Left lung (tissue), 10 donors: ENCODE measurements around the gene DDHD1. TPM values are rescaled to one million over a fixed set of nuclear protein-coding genes. Genes with fewer than 3 reads are reported as not detected.

ENCODE experiments used
- ATAC-seq: fragments of 200-7000 bp; cut with Tn5 transposase; one replicate; pipeline ENCODE4 v1.9.1; 2020; ENCODE audit warnings: moderate library complexity
- DNase-seq, 4 donors: peaks; one replicate each; pipeline ENCODE4 v3.0.0-alpha.2; 2013 to 2020
- H3K27ac ChIP-seq, 2 donors: fragments of 200-600 bp; sonication (generic) in 1 of 2; one replicate each; pipeline versions ENCODE4 v1.5.0 to v1.8.0; 2020 to 2021
- H3K27me3 ChIP-seq, 2 donors: fragments of 200-600 bp; sonication (generic) in 1 of 2; one replicate each; pipeline versions ENCODE4 v1.5.0 to v1.8.0; 2020 to 2021
- H3K36me3 ChIP-seq, 2 donors: fragments of 200-600 bp; sonication (generic) in 1 of 2; one replicate each; pipeline versions ENCODE4 v1.5.0 to v1.8.0; 2020 to 2021
- H3K4me1 ChIP-seq, 2 donors: fragments of 200-600 bp; one replicate each; pipeline ENCODE4 v1.8.0; 2021
- H3K4me3 ChIP-seq, 2 donors: fragments of 200-600 bp; sonication (generic) in 1 of 2; one replicate each; pipeline versions ENCODE4 v1.5.0 to v1.8.0; 2020 to 2021; ENCODE audit warnings: mild to moderate bottlenecking in 1 of 2
- H3K9me3 ChIP-seq, 2 donors: fragments of 200-600 bp; sonication (generic) in 1 of 2; one replicate each; pipeline versions ENCODE4 v1.5.0 to v1.8.0; 2020 to 2021
- intact Hi-C, 2 donors: fragments of 100-400 bp; cut with DNase I; formaldehyde crosslinking; loops; one replicate each; pipeline versions ENCODE4 v1.11.2 to v1.14.2; 2022
- polyA plus RNA-seq, 6 donors: library from polyadenylated mRNA; unstranded; fragments of 120-200 nt; gene quantifications; one replicate each; pipeline ENCODE4 v1.2.1, GENCODE V29; 2013; ENCODE audit not compliant: insufficient read length in 6 of 6
- total RNA-seq, 2 donors: library from RNA; stranded (reverse); fragmentation: NEBNext Ultra II Directional; extraction: Animal tissue kit (Norgen Biotek cat#: 25700); gene quantifications; one replicate each; pipeline ENCODE4 v1.2.1, GENCODE V29; 2021
- TF ChIP-seq, protein P1 (sequence below), 2 donors: fragments of 200-600 bp; sonication (generic) in 1 of 2; IDR thresholded peaks; one replicate each; pipeline versions ENCODE4 v1.5.0 to v1.8.0; 2021; ENCODE audit warnings: antibody characterized with exemption in 2 of 2
- donor health status: DM: no; HTN: yes; CAD: no.
- donor health status: DM: no; HTN: no; CAD: no.

Gene DDHD1
- total and polyA plus RNA-seq, 8 donors: 13.2 to 22.7 (median 21.1) TPM

DNA sequence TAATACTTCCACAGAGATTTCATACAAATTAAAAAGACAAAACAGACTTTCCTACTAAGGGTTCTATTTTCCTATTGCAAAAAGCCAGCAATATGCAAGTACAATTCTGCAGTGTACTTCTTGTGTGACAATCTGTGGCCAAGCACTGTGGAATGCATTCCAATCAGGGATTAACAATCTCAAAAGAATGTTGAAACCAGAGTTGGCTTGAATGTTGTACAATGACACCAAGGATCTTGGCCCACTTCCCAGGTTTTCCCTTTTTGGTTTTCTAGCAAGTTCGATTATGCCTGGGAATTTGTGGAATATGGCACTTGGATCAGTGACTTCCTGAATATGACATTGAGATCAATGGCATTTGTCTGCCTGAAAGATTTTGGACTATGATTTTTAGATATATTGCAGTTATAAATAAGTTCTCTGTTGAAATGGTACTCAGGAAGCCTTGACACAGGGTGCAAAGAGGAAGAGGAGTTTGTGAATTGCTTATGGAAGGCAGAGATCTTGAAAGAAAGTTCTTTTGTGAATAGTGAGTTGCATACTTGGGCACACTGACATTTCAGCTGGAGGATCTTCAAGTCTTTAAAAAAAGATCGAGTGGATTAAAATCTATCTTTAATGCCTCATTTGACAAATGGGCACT, 120.8 kb downstream of the DDHD1 start:
- intact Hi-C loops: no loop called here

DNA sequence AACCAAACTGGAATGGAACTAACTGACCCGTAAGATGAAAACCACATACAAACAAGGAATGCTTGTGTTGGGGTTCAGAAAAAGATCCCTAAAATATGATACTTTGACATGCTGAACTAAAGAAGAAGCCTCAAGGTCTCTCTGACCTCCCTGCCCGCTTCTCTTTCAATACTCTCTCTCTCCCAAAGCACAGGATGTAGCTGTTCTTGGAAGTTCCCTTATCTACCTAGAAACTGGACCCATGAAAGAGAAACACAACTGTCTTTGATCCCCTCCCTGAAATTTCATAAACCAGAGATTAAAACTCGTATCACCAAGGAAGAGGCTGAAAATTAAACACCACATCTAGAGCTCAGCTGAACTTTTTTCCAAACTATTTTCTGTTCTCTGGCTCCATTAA, 125.6 kb downstream of the DDHD1 start:
- DNase-seq (no peak), ATAC-seq (no peak)
- H3K4me3 ChIP-seq: no peak overlapping the region
- intact Hi-C loops: no loop called here
- no peak overlapping the region for H3K27ac ChIP-seq
- TF ChIP-seq, protein P1, sequence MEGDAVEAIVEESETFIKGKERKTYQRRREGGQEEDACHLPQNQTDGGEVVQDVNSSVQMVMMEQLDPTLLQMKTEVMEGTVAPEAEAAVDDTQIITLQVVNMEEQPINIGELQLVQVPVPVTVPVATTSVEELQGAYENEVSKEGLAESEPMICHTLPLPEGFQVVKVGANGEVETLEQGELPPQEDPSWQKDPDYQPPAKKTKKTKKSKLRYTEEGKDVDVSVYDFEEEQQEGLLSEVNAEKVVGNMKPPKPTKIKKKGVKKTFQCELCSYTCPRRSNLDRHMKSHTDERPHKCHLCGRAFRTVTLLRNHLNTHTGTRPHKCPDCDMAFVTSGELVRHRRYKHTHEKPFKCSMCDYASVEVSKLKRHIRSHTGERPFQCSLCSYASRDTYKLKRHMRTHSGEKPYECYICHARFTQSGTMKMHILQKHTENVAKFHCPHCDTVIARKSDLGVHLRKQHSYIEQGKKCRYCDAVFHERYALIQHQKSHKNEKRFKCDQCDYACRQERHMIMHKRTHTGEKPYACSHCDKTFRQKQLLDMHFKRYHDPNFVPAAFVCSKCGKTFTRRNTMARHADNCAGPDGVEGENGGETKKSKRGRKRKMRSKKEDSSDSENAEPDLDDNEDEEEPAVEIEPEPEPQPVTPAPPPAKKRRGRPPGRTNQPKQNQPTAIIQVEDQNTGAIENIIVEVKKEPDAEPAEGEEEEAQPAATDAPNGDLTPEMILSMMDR (IDR thresholded peaks at IDR 0.05): no peak
- H3K27me3 ChIP-seq: no peaks in the 10 kb centered on the region
- no peaks in the 10 kb centered on the region for H3K9me3 ChIP-seq
- H3K36me3 ChIP-seq: no peaks in the 10 kb centered on the region
- no peaks in the 10 kb centered on the region for H3K4me1 ChIP-seq

More for the DNA sequence above, 120.8 kb downstream of the DDHD1 start:
- DNase-seq (peak in 2 of 4 donors; percentile 30 to 35), ATAC-seq (peak; percentile 49)
- TF ChIP-seq, protein P1 (IDR thresholded peaks at IDR 0.05): no peak
- Histone ChIP-seq H3K9me3 (no peaks in the 10 kb centered on the region), H3K27me3 (no peaks in the 10 kb centered on the region), H3K4me1 (no peaks in the 10 kb centered on the region), H3K27ac (peak overlapping the region in 1 of 2 donors; percentile 3), H3K4me3 (no peak overlapping the region), H3K36me3 (peaks cover 0 to 4% of the 10 kb centered on the region in 2 donors)

DNA sequence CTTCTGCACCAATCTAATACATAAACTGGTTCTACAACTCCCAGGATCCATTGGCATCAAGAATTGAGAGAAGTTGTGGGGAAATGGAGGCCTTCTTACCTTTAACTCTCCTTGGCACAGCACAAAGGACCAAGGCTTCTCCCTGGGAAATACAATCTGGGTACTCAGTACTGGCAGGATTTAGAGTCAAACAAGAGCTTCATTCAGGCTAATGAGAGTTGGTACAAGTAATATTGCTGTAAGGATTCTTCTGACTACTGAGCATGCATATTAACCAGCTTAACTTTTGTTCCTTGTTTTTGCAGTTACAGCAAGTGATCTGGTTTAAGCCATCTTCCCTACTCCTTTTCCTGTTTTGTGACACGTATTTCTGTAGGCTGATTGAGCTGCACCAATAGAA, 126.1 kb downstream of the DDHD1 start:
- ATAC-seq: no peak

DNA sequence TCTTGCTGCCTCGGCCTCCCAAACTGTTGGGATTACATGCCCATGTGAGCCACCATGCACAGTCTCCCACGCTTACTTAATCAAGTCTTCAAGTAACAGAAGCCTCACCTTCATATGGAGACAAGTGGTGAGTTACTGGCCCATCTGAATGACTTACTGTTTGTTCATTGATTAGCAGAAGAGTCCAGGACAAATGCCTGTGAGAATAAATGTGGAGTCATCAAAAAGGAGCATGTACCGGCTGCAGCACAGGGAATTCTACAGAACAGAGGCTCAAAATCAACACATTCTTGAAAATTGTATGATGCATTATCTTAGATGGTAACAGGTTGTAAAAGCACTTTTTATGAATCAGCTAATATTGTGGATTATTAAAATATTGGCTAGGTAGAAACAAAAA, 129.8 kb downstream of the DDHD1 start:
- Histone ChIP-seq H3K36me3 (no peaks in the 10 kb centered on the region), H3K4me1 (no peaks in the 10 kb centered on the region), H3K27ac (no peak overlapping the region), H3K27me3 (no peaks in the 10 kb centered on the region), H3K4me3 (no peak overlapping the region), H3K9me3 (no peaks in the 10 kb centered on the region)
- TF ChIP-seq, protein P1 (IDR thresholded peaks at IDR 0.05): no peak
- ATAC-seq: no peak
- no peak for DNase-seq
- intact Hi-C loops: no loop called here

More for the DNA sequence above, 126.1 kb downstream of the DDHD1 start:
- no peak for DNase-seq
- no peaks in the 10 kb centered on the region for H3K27me3 ChIP-seq
- no peak overlapping the region for H3K27ac ChIP-seq
- TF ChIP-seq, protein P1 (IDR thresholded peaks at IDR 0.05): no peak
- no peak overlapping the region for H3K4me3 ChIP-seq
- intact Hi-C loops: no loop called here
- H3K4me1 ChIP-seq: no peaks in the 10 kb centered on the region
- no peaks in the 10 kb centered on the region for H3K9me3 ChIP-seq
- no peaks in the 10 kb centered on the region for H3K36me3 ChIP-seq

DNA sequence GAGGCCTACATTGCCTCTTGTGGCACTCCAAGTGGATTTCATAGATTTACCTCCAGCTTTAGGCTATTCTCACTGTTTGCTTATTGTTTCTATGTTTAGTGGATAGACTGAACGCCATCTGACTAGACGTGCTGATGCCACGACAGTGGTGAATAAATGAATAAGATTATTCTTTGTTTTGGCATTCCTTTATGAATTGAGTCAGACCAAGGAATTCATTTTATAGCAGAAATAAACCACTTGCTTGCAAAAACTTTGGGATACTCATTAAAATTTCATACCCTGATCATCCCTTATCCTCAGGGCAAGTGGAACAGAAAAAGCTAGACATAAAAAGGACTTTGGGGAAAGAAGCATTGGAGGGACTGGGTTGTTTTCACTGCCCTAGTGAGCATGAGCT, 130.5 kb downstream of the DDHD1 start:
- no peak overlapping the region for H3K4me3 ChIP-seq
- H3K36me3 ChIP-seq: no peaks in the 10 kb centered on the region
- H3K9me3 ChIP-seq: no peaks in the 10 kb centered on the region
- TF ChIP-seq, protein P1 (IDR thresholded peaks at IDR 0.05): no peak
- ATAC-seq: no peak
- no peaks in the 10 kb centered on the region for H3K4me1 ChIP-seq
- intact Hi-C loops: no loop called here
- DNase-seq: no peak
- no peaks in the 10 kb centered on the region for H3K27me3 ChIP-seq
- H3K27ac ChIP-seq: no peak overlapping the region
